Islet of Langerhans (tissue), 1 donor: Measurements from ENCODE around the gene NHLH2.

ENCODE experiments used
- FAIRE-seq: peaks from one replicate; lab custom pipeline; 2011; peaks lifted over from hg19 to GRCh38; lab: Jason Lieb, UNC

Gene NHLH2

GRCh38 chr1:115840605-115841460 lies at the start of gene NHLH2:
Gene NHLH2 (minus strand): TSS chr1:115841126. CDS start chr1:115838372, 2,754 bp downstream.
- FAIRE-seq: no peak

- peak; percentile 93 for FAIRE-seq
Measured at GRCh38 chr1:115890580-115890979, 49.7 kb upstream of the NHLH2 start.

- no peak for FAIRE-seq
Measured at GRCh38 chr1:115888976-115889375, 48.0 kb upstream of the NHLH2 start.

- no peak for FAIRE-seq
Measured at GRCh38 chr1:115882913-115883902, 42.3 kb upstream of the NHLH2 start.

GRCh38 chr1:115880981-115881672 lies 40.2 kb upstream of the NHLH2 start:
- no peak for FAIRE-seq

GRCh38 chr1:115879977-115880376 lies 39.1 kb upstream of the NHLH2 start:
- no peak for FAIRE-seq

GRCh38 chr1:115877511-115877910 lies 36.6 kb upstream of the NHLH2 start:
- no peak for FAIRE-seq

- no peak for FAIRE-seq
Measured at GRCh38 chr1:115874904-115875303, 34.0 kb upstream of the NHLH2 start.

GRCh38 chr1:115874497-115874896 lies 33.6 kb upstream of the NHLH2 start:
- no peak for FAIRE-seq

GRCh38 chr1:115873184-115873583 lies 32.3 kb upstream of the NHLH2 start:
- no peak for FAIRE-seq

- FAIRE-seq: no peak
Measured at GRCh38 chr1:115869064-115869463, 28.1 kb upstream of the NHLH2 start.

- no peak for FAIRE-seq
Measured at GRCh38 chr1:115867216-115867615, 26.3 kb upstream of the NHLH2 start.

GRCh38 chr1:115865704-115866380 lies 24.9 kb upstream of the NHLH2 start:
- no peak for FAIRE-seq

GRCh38 chr1:115862403-115862802 lies 21.5 kb upstream of the NHLH2 start:
- FAIRE-seq: no peak

- no peak for FAIRE-seq
Measured at GRCh38 chr1:115854005-115854404, 13.1 kb upstream of the NHLH2 start.

GRCh38 chr1:115850937-115851336 lies 10.0 kb upstream of the NHLH2 start:
- no peak for FAIRE-seq

- no peak for FAIRE-seq
Measured at GRCh38 chr1:115847787-115848186, 6.9 kb upstream of the NHLH2 start.

GRCh38 chr1:115842948-115843347 lies 2.0 kb upstream of the NHLH2 start:
- no peak for FAIRE-seq

- FAIRE-seq: no peak
Measured at GRCh38 chr1:115839679-115840237, 1.2 kb downstream of the NHLH2 start.

- no peak for FAIRE-seq
Measured at GRCh38 chr1:115839029-115839678, 1.8 kb downstream of the NHLH2 start.
